Measurements from ENCODE around the gene MRRF.

Gene MRRF

DNA sequence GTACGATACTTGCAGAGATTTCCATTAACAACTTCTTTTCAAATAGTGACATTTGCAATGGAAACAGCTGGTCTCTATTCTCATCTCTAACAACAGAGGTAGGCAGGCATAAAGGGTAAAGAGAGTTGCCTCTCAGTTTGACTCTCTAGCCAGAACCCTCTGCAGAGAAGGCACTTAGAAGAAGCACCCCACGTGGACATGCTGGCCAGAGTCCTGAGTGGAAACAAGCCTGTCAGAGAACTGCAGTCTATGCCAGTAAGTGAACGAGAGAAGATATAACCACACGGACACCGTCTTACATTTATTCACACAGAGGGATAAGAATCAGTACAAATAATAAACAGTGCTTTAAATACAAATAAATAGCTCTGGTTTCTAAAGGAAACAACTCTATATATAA lies 25.0 kb upstream of the MRRF start:
- no peak overlapping the region for H3K27ac Mint-ChIP-seq

DNA sequence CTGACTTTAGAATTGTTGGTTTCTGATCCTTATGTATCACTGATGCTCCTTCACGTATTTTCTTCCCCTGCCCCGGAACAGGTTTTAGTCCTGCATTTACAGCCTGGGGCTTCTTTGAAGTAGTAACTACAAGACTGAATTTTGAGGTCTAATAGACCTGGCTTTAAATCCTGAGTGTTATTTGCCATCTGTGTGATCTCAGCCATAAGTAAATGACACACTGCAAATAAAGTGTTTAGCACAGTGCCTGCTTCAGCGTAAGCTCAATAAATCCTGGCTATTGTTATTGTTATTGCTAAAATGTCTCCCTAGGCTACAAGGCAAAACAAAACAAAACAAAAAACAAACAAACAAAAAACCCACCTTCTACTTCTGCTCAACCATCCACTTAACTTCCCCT lies 20.3 kb upstream of the MRRF start:
- DNase-seq (no peak), ATAC-seq (replicated peaks) (no peak)
- Mint-ChIP-seq H3K4me3 (no peak overlapping the region), H3K4me1 (ENCODE audit: low read depth in 2 of 2) (peaks cover 0 to 1% of the 10 kb centered on the region in 2 donors), H3K27ac (no peak overlapping the region), H3K27me3 (no peaks in the 10 kb centered on the region), H3K36me3 (ENCODE audit: insufficient read depth) (peaks cover 70% of the 10 kb centered on the region), H3K9me3 (no peaks in the 10 kb centered on the region)

More for the DNA sequence above, 25.0 kb upstream of the MRRF start:
- ATAC-seq (replicated peaks) (no peak), DNase-seq (no peak)
- H3K27me3 Mint-ChIP-seq, result no peaks in the 10 kb centered on the region
- no peak overlapping the region for H3K4me3 Mint-ChIP-seq
- peaks cover 34% of the 10 kb centered on the region for H3K36me3 Mint-ChIP-seq (ENCODE audit: insufficient read depth)
- H3K4me1 Mint-ChIP-seq (ENCODE audit: low read depth in 2 of 2), result no peaks in the 10 kb centered on the region
- H3K9me3 Mint-ChIP-seq, result no peaks in the 10 kb centered on the region

DNA sequence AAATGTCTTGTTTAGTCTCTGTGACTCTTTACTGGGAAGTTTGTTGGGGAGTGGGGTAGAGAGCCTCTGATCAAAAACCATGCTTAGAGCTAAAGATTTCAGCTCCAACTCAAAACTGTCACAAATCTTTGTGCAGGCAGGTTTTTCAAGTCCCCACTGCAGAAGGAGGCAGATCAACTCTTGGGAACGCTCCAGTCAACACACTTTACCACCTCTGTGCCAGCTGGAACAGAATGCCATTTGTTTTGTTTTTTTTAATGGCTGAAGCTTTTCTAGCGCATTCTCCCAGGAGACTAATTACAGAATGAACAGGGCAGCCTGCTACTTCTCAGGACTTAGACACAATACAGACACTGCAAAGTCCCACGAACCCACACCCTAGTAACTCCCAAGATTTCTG lies 18.0 kb upstream of the MRRF start:
- H3K4me1 Mint-ChIP-seq (ENCODE audit: low read depth in 2 of 2), result peaks cover 1 to 4% of the 10 kb centered on the region in 2 donors
- no peak for ATAC-seq (replicated peaks)
- no peaks in the 10 kb centered on the region for H3K27me3 Mint-ChIP-seq

DNA sequence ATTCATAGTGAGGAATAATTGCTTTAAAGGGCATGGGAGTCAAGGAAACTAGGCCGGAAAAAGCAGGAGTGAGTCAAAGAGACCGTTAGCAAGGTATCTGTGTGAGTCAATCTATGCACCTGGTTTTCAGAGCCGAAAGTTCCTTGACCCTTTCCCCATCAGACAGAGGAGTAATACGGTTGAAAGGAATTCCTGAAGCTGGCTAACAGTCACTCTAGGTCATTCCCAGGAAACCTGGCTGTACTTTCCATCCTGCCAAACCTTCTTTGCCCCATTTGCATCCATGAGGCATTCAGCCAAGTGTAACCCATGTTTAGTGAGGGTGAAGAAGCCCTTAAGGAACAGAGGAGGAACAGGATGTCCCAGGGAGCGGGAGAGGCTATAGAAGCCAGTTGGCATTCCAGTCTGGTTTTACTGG lies 16.2 kb upstream of the MRRF start:
- Mint-ChIP-seq H3K4me3 (no peak overlapping the region), H3K9me3 (no peaks in the 10 kb centered on the region), H3K4me1 (ENCODE audit: low read depth in 2 of 2) (peaks cover 1 to 12% of the 10 kb centered on the region in 2 donors), H3K27ac (no peak overlapping the region), H3K36me3 (ENCODE audit: insufficient read depth) (peaks cover 79% of the 10 kb centered on the region), H3K27me3 (no peaks in the 10 kb centered on the region)
- ATAC-seq (replicated peaks), result no peak
- DNase-seq, result no peak

More for the DNA sequence above, 18.0 kb upstream of the MRRF start:
- H3K27ac Mint-ChIP-seq, result no peak overlapping the region
- peaks cover 79% of the 10 kb centered on the region for H3K36me3 Mint-ChIP-seq (ENCODE audit: insufficient read depth)
- H3K9me3 Mint-ChIP-seq, result no peaks in the 10 kb centered on the region
- no peak for DNase-seq
- no peak overlapping the region for H3K4me3 Mint-ChIP-seq

DNA sequence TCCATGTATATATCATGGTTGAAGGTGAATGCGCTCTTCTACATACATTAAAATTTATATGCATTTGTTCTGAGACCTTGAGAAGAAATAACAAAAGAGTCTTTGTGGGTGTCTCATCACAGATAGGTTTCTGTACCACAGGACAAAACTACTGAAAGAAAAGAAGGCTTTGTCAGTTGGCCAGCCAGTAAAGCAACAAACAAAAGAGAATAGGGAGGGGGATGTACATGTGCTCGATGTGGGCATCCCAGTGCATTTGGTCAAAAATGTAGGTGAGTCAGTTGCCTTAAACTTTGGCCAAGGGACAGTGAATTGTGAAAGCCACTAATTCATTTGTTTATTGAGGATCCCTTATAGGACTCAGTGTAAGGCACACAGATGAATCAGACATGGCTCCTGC lies 13.3 kb upstream of the MRRF start:
- Mint-ChIP-seq H3K27me3 (no peaks in the 10 kb centered on the region), H3K9me3 (no peaks in the 10 kb centered on the region), H3K36me3 (ENCODE audit: insufficient read depth) (peaks cover 60% of the 10 kb centered on the region), H3K27ac (peak overlapping the region in 1 of 2 donors; percentile 70), H3K4me1 (ENCODE audit: low read depth in 2 of 2) (peaks cover 9 to 21% of the 10 kb centered on the region in 2 donors), H3K4me3 (no peak overlapping the region)
- DNase-seq (no peak), ATAC-seq (replicated peaks) (no peak)

DNA sequence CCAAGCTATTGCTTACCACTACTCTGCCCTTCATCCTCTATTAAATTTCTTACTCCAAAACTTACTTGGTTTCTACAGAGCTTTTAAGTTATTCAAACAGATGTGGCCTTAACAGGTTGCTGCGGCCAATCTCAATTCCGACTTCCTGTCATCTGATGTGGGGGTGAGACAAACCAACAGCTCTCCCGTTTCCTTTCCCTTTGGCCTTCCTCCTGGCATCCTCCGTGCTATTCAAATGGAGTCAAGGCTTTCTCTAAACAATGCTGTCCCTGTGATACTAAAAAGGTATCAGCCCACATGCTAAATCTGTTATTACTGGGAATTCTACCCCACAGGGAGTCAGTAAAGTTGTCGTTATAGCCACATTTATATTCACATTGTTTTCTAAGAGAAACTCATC lies 11.9 kb upstream of the MRRF start:
- DNase-seq (no peak), ATAC-seq (replicated peaks) (no peak)
- Mint-ChIP-seq H3K27me3 (no peaks in the 10 kb centered on the region), H3K27ac (no peak overlapping the region), H3K9me3 (no peaks in the 10 kb centered on the region), H3K4me1 (ENCODE audit: low read depth in 2 of 2) (peaks cover 11 to 21% of the 10 kb centered on the region in 2 donors), H3K36me3 (ENCODE audit: insufficient read depth) (peaks cover 56% of the 10 kb centered on the region), H3K4me3 (no peak overlapping the region)

DNA sequence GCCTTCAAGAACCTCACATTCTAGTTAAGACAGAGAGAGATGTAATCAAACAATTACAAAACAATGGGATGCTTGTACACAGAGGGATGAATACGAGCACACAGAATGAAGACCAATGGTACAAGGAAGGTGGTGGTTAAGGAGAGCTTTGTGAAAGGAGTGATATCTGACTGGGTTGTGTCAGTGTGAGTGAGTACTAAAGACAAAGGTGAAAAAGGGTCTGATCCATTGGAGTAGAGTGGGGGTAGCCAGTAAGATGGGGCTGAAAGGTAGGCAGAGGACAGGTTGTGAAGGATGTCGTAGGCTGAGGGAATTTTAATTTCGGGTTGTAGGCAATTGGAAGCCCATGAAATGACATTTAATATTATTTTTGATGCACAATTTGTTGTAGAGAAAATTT lies 9.9 kb upstream of the MRRF start:
- DNase-seq, result no peak
- Mint-ChIP-seq H3K4me3 (no peak overlapping the region), H3K4me1 (ENCODE audit: low read depth in 2 of 2) (peaks cover 10 to 27% of the 10 kb centered on the region in 2 donors), H3K36me3 (ENCODE audit: insufficient read depth) (peaks cover 55% of the 10 kb centered on the region), H3K27me3 (no peaks in the 10 kb centered on the region), H3K27ac (no peak overlapping the region), H3K9me3 (no peaks in the 10 kb centered on the region)
- no peak for ATAC-seq (replicated peaks)

DNA sequence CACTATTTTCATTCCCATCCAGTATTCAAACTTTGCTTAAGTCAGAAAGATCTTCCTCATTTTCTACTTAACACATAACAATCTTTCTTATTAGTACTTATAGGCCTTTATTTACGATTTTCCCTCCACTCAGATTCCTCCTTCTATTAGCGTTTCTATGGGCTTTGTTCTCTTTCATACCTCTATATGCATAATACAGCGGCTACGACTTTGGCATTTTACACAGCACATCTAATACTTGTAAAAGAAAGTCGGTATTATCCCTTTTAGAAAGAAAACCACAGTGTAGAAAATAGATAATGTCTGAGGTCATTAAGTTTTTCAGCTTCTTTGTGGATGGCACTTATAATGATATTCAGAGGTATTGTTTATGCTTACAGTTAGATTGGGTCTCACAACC lies 8.5 kb upstream of the MRRF start:
- Mint-ChIP-seq H3K4me3 (no peak overlapping the region), H3K36me3 (ENCODE audit: insufficient read depth) (peaks cover 49% of the 10 kb centered on the region), H3K27ac (no peak overlapping the region), H3K9me3 (no peaks in the 10 kb centered on the region), H3K27me3 (no peaks in the 10 kb centered on the region), H3K4me1 (ENCODE audit: low read depth in 2 of 2) (peaks cover 12 to 29% of the 10 kb centered on the region in 2 donors)
- DNase-seq (no peak), ATAC-seq (replicated peaks) (no peak)

DNA sequence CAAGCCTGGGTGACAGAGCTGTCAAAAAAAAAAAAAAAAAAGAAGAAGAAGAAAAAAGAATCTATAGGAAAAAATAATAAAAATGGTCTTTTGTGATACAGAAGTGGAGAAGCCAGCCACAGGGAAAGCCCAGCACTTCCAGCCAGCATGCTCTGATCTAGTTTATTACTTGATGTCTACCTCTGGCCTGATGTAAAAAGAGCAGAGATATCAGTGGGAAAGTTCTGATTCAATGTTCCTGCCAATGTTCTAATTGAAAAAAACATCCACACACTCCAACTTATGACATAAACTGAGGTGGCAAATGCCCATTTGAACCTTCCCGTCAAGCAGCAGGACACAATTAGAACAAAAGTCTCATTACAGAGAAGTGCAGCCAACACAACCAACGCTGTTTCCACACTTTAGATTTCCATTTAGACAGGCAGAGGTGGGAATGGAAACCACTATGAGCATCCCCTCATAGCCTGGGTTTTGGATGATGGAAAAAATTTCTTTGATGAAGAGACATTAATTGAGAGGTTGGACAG lies 5.7 kb upstream of the MRRF start:
- Mint-ChIP-seq H3K36me3 (ENCODE audit: insufficient read depth) (peaks cover 31% of the 10 kb centered on the region), H3K4me3 (no peak overlapping the region), H3K27me3 (no peaks in the 10 kb centered on the region), H3K9me3 (no peaks in the 10 kb centered on the region), H3K4me1 (ENCODE audit: low read depth in 2 of 2) (peaks cover 27 to 47% of the 10 kb centered on the region in 2 donors), H3K27ac (peak overlapping the region in 1 of 2 donors; percentile 16)
- ATAC-seq (replicated peaks), result no peak
- no peak for DNase-seq

DNA sequence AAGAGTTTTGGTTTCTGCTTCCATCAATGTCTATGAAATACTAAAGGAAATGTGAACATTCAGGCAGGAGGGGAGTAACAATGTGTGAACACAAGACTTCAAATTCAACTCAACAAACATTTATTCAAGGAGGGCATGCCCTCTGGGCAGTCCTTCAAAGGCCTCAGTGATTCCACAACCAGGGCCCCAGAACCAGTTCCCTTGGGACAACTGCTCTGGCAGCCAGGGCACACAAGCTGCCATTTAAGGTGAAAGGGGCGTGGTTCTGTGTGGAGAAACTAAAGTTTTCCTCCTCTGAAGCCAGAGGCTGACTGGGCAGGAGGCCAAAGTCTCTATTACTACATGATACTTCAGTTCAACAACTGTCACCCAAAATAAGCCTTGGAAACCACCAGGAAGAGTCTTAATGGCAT lies 3.2 kb upstream of the MRRF start:
- Mint-ChIP-seq H3K27ac (peak overlapping the region; percentile 42 to 65), H3K4me1 (ENCODE audit: low read depth in 2 of 2) (peaks cover 39 to 52% of the 10 kb centered on the region in 2 donors), H3K4me3 (no peak overlapping the region), H3K27me3 (no peaks in the 10 kb centered on the region), H3K9me3 (no peaks in the 10 kb centered on the region), H3K36me3 (ENCODE audit: insufficient read depth) (peaks cover 49% of the 10 kb centered on the region)
- no peak for ATAC-seq (replicated peaks)
- DNase-seq, result no peak

DNA sequence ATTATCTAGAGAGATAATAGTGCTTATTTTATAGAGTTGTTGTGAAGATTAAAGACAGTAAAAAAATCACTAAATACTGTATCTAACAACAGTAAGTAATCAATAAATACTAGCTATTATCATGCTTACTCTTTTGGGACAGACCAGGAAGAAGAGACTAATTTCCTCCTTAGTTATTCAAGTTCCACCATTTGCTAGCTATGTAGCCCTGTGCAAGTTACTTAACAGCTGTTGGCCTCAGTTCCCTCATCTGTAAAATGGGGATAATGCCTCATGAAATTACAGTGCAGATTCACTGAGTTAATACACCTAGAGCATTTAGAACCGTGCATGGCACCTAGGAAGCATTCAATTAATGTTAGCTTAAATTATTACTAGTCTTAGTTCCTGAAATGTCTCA lies 2.6 kb upstream of the MRRF start:
- Mint-ChIP-seq H3K27ac (peak overlapping the region; percentile 42 to 75), H3K27me3 (no peaks in the 10 kb centered on the region), H3K4me1 (ENCODE audit: low read depth in 2 of 2) (peaks cover 39 to 52% of the 10 kb centered on the region in 2 donors), H3K36me3 (ENCODE audit: insufficient read depth) (peaks cover 44% of the 10 kb centered on the region), H3K9me3 (no peaks in the 10 kb centered on the region), H3K4me3 (peak overlapping the region; percentile 12 to 97)
- DNase-seq, result no peak
- ATAC-seq (replicated peaks), result no peak

DNA sequence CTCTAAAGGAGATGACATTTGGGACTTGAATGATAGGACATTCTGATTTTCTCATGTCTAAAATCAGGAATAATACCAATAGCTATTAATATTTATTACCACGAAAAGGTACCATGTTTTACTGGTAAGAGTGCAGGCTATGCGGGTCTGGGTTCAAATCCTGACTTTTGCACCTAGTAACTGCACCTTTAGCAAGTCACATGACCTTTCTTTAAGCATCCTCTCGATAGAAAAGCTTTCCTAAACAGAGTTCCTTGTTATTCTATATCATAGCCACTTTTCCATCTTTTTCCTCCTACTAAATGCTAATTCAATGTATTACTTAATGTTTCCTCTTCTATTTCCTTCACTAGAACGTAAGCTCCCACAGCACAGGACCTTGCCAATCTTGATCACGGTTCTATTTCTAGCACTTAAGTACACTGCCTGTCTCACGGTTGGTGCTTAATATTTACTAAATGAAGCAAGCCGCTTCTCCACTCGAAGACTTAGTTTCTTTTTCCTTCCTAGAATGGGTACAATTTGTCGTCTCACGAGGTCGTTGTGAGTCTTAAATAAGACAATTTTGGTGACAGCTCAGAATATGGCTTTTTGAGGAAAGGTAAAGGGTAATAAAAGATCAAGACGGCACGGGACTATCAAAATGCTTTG lies 858 bp upstream of the MRRF start:
- Mint-ChIP-seq H3K27ac (peak overlapping the region; percentile 99 to 100), H3K4me1 (ENCODE audit: low read depth in 2 of 2) (peaks cover 39 to 54% of the 10 kb centered on the region in 2 donors), H3K36me3 (ENCODE audit: insufficient read depth) (peaks cover 31% of the 10 kb centered on the region), H3K4me3 (peak overlapping the region; percentile 97 to 99), H3K27me3 (no peaks in the 10 kb centered on the region), H3K9me3 (no peaks in the 10 kb centered on the region)
- DNase-seq (peak in 2 of 3 experiments; percentile 1 to 20), ATAC-seq (replicated peaks) (peak; percentile 5)

DNA sequence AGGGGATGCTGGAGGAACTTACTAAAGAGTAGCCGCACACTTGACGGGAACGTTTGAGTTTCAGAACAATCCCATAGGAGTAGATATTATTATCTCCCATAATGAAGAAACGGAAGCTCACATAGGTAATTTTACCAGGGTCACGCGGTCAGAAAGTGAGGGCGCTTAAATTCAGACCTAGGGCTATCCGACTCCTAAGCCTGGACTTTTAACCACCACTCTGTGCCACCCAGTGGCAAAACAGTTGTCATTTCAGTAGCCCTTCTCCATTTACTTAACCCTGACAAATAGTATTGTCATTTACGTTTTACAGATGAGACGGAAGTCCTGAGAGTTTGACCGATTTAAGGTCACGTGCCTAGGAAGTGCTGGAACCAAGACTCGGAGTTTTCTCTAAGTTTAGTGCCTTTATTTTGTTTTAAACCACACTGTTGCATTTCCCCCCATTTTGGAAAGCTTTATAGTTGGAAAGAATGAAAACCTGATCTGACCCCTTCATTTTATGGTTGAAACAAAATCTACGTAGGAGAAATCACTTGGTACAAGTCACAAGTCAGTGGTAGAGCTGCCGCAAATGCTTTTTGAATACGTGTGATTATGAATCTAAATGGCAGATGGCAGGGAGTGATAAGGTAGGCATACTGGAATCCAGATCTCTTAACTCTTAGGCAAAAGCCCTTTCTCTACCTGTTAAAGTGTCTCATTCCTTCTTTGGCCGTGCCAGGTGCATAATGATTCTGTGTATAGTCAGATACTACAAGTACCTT lies 650 bp downstream of the MRRF start:
- Mint-ChIP-seq H3K4me1 (ENCODE audit: low read depth in 2 of 2) (peaks cover 39 to 51% of the 10 kb centered on the region in 2 donors), H3K4me3 (peak overlapping the region; percentile 97 to 99), H3K27me3 (no peaks in the 10 kb centered on the region), H3K27ac (peak overlapping the region; percentile 99 to 100), H3K9me3 (no peaks in the 10 kb centered on the region), H3K36me3 (ENCODE audit: insufficient read depth) (peaks cover 20% of the 10 kb centered on the region)
- ATAC-seq (replicated peaks) (peak; percentile 52), DNase-seq (peak; percentile 20 to 27 (median 26))

Measured in effector memory CD8-positive, alpha-beta T cell (primary cell).